CD4-positive, alpha-beta T cell treated with Interleukin-17A for 1 hour (primary cell): ENCODE data around the gene FAM171A1.

ENCODE experiments used
- DNase-seq: peaks from one replicate; pipeline ENCODE4 v3.0.0-alpha.2; 2020

FAM171A1 gene

GRCh38 chr10:15197911-15198310 is 173.2 kb downstream of the FAM171A1 start:
- no peak for DNase-seq

DNA sequence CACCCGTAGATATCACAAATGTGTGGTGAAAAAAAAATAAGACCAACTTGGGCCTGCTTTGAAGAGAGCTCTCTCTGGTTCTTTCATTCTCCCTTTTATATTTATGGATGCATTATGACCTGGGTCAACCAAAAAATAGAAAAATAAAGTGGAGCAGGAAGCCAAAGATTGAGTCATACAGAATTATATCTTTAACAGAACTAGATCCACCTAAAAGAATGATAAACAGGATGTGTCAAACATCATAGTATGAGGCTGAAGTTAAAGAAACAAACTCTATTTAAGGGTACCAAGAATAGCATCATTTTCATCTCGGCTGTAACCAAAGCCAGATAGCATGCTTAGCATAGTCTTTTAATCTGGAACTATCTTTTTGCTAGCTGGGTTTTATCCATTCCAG is 173.8 kb downstream of the FAM171A1 start:
- peak; percentile 5 for DNase-seq

GRCh38 chr10:15196021-15196834 is 174.9 kb downstream of the FAM171A1 start:
- peak; percentile 22 for DNase-seq

GRCh38 chr10:15189133-15189885 is 181.8 kb downstream of the FAM171A1 start:
- no peak for DNase-seq

DNA sequence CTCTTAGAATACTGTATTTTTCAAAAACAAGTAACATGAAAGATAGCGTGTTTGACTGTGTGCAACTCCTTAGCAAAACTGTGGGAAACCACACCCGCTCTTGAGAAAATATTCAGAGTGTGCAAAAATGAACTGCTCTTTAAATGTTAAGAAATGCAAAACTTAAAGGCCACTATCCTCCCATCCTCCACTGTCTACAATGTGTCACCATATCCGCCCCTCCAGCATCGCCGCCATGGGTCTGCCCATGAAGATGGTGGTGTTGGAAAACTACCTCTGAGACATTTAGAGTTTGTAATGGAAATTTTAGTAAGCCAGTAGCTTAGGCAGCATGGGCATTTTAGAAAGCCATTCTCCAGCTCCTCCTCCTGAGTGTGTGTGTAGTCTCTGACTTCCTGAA is 182.5 kb downstream of the FAM171A1 start:
- peak; percentile 11 for DNase-seq

DNA sequence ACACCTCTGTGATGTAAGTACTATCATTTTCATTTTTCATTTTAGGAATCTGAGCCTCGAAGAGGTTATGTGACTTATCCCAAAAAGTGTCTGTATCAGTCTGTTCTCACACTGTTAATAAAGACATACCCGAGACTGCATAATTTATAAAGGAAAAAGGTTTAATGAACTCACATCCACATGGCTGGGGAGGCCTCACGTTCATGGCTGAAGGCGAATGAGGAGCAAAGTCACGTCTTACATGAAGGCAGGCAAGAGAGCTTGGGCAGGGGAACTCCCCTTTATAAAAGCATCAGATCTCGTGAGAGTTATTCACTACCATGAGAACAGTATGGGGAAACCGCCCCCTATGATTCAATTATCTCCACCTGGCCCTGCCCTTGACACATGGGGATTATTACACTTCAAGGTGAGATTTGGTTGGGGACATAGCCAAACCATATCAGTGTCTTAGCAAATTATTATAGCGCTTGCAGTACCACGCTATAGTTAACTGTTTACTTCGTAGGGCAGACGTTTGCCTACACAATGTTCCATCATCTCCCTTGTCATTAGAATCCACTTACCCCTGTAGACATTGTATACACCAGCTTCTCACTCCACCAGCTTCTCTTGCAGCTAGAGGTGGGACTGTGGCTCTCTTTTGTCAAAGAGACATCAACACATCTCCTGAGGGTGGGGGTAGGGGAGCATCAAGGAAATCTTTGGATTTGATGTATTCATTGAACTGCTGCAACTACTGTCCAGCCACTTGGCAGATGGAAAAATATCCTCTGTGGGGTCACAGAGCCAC is 187.2 kb downstream of the FAM171A1 start:
- DNase-seq = no peak

DNA sequence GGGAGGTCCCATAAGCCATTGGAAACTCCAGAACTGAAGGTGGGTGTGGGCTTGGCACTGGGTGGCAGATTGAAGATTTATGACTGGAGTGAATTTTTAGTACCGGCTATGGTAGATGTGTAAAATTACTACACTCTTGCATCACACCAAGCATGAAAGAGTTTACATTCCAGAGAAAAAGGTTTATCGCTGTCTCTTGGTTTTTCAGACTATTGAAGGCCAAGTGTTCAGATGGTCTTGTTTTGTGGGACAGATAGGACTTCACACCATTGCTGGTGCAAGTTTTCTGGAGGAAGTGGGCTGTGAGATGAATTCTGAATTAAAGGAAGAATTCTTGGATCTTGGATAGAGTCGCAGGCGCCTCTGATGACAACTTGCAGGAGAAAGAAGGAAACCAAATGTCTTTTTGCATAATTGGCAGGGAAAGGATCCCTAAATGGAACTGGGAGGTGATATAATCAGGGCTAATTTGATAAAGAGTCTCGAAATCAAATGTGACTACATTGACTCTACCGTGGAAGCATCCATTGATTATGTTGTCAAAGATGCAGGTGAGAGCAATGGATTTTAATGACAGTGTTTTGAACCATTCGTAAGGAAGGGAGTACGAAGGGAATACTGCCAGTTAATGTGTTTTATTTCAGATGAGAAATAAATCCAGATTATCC is 188.4 kb downstream of the FAM171A1 start:
- DNase-seq = no peak

DNA sequence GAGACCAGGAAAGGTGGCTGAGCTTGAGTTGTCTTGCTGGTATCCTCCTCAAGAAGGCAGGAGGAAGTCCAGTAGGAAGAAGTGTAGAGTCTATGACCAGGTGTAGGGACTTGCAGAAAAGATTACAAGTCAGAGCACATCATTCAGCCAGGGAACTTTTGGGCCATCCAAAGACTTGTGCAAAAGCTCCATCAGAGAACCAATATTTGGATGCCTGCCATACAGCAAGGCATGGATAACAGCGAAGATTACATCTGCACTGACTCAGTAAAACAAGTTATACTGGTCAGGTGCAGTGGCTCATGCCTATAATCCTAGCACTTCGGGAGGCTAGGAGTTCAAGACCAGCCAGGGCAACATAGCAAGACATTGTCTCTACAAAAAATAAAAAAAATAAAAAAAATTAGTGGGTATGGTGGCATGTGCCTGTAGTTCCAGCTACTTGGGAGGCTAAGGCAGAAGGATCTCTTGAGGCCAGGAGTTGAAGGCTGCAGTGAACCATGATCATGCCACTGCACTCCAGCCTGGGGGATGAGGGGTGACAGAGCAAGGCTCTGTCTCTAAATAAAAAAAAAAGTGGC is 189.4 kb downstream of the FAM171A1 start:
- no peak for DNase-seq

DNA sequence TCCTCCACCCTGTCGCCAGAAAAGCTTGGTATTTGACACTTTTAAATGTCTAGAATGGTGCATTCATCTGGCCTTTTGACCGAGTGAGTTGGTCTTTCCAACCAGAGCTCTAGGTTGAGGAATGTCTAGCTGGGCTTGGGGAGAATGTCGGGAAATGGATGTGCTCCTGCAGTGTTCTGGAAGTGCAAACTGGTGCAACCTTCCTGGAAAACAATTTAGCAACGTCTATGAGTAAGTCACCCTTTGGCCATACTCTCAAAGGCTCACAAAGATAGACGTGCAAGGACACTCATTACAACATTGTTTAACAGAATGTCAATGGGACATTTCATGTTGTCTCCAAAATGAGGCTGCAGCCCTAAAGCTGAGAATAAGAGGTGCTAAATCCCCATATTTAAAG is 190.4 kb downstream of the FAM171A1 start:
- DNase-seq = no peak

DNA sequence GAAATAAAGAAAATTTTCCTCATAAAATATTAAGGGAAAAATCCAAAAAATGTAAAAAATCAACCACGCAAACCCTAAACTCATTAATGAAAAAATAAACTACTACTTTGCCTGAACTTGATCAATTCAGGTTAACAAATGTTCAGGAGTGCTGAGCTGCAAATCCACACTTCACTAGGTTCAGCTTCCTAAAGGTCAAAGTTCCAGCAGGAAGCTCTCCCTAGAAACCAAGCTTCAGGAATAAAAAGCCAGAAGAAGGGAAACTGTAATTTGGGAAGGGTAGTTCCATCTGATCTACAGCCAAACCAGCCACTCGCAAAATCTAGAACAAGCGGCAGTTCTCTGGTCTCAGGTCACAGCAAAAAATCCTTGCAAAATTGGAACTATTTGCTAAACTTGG is 194.8 kb downstream of the FAM171A1 start:
- DNase-seq = no peak

DNA sequence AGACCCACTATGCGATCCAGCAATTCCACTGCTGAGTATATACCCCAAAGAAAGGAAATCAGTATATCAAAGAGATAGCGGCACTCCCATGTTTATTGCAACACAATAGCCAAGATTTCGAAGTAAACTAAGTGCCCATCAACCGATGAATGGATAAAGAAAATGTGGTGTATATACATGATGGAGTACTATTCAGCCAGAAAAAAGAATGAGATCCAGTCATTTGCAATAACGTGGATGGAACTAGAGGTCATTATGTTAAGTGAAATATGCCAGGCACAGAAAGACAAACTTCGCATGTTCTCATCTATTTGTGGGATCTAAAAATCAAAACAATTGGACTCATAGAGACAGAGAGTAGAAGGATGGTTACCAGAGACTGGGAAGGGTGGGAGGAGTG is 195.5 kb downstream of the FAM171A1 start:
- DNase-seq = no peak

DNA sequence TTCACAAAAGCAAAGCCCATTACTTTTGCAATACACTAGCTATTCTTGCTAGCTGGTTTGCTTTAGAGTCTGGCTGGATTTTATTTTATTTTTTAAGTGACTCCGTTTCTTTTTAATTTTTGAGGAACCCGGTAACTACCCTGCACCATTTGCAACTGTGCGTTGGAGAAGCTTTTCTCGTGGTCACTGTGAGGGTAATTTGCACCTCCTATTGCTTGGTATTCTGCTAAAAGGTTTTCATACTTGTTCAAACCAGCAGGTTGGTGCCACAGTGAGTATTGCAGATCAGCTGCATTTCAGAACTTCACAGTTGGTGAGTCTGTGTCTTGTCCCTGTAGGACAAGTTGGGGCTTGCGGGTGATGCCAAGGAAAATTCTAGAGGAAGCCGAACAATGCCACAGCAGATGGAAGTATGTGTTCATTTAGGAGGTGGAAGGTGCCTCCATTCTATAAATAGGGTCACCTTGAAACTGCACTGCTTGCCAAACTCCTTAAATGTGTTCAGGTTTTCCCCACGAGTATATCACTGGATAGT is 198.7 kb downstream of the FAM171A1 start:
- no peak for DNase-seq

DNA sequence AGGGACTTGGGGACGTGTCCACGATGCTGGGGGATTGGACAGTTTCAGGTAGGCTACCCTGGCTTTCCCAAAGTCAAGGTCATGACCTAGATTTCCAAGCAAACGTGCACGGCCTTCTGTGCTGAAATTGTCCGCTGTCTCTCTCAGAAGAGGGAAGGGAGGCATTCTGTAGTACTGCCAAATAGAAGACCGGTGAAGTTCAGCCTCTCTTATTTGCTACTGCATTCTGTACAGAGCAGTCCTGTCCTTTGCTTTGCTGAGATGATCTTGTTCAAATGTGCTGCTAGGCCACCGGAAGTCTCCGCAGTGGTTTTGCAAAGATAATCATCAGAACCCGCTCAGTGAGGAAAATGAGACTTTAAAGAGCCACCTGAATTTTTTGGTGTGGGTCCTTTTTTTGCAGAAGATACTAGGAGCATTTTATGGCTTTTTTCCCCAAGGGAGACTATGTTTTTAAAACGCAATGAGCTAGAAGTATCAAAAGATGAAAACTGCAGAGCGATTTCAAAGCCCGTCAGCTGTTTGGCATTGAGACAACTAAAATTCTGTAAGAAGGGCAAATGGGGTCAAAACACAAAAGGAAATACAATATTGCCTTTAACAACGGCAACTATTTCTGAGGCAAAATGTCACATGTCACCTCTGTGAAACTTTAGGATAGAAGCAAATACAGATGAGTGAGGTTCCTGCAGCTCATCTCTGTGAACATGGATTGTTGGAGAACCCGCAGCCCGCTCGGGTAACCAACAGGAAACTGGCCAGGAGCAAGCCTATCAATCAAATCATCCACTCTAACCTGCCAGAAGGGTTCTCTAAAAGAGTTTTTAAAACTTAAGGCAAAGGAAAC is 201.3 kb downstream of the FAM171A1 start:
- DNase-seq = peak; percentile 77

GRCh38 chr10:15168786-15169554 is 202.1 kb downstream of the FAM171A1 start:
- peak; percentile 95 for DNase-seq

- DNase-seq = no peak
These were observed 202.8 kb downstream of the FAM171A1 start, which contains the start of gene NMT2 for GRCh38 chr10:15168291-15168785. NMT2 (minus strand) TSS chr10:15168693; CDS start chr10:15168612, 81 bp downstream.

DNA sequence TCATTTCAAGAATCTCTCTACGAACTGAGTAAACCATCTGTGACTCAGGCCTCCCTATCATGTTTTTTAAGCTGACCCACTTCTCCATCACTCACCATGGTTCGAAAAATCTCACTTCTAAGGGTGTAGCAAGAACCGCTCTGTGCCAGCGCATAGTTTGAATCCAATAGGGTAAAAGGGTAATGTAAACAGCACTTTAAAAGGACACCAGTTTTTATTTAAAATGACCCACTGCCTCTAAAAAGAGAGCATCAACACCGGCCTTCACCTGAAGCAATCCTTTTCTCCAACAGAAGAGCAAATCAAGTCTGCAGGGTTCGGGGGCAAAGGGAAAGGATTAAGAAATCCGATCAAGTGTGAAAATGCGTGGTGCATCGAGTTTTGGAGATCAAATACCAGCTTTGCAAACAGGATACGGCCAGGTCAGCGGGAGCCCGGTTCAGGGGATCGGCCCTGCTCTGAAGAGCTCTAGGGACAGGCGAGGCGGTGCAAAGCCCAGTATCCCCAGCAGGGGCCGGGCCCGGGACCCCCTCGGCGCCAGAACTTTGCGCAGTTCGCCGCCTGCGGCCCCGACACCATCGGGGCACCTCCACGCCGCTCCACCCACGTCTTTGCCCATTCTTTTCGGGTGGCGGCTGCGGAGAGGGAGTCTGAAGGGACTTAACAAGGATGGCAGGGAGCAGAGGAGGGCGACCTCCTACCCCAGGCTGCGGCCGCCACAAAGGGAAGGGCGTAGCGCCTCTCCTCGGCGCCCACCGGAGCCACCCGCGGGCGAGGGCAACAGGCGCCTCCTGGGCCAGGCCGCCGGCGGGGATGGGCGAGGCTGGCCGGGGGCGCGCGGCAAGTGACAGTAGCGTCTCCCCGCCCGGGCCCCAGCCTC is 203.4 kb downstream of the FAM171A1 start:
- DNase-seq = peak; percentile 39

- DNase-seq = no peak
These were observed 204.8 kb downstream of the FAM171A1 start for GRCh38 chr10:15166325-15166724.

DNA sequence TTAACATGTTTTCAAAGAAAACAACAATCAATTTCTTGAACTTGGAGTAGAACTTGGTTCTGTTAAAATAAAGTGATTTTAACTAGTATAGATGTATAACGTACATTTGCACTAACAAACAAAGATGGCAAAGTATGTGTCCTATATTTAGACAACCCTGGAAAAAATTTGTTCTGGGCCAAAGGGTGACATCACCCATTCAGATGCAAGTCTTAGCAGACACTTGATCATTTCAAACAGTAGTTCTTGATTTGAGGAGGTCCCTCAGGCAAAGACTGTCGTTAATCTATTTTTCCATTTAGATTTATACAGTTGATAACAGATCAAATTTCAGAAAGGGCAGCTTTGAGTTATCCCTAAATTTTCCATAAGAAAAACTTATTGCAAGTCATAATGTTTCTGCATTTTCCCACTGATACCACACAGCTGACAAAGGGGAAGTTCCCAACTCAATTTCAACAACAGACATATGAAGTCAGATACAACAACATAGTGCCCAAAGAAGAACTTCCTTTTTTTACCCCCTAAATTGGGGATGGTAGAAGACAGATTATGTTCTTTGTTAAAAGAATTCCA is 207.7 kb downstream of the FAM171A1 start:
- DNase-seq = no peak
